GM21367 (cell line): ENCODE measurements around the gene ADCY3.

Source experiments
- ATAC-seq: cut with Tn5 transposase; IDR thresholded peaks from one replicate; pipeline ENCODE4 v1.9.1; 2021; ENCODE audit not compliant: unreplicated experiment

Gene ADCY3

DNA sequence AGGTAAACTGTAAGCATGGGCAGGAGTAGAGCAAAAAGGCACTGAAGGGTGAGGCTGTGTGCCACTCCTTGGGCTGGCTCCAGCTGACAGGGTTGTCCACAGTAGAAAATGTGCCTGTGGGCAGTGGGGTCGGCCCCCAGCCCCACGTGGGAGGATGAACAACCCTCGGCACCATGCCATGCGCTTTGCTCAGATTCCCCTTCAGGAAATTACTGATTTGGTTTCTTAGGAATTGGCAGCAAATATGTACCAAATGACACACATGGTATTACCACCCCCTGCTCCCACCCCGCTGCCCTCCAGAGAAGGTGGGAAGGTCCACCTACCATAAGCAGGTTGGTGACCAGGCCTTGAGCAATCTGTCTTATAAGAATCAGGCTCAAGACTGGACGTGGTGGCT lies 13.6 kb downstream of the ADCY3 start:
- no peak for ATAC-seq

DNA sequence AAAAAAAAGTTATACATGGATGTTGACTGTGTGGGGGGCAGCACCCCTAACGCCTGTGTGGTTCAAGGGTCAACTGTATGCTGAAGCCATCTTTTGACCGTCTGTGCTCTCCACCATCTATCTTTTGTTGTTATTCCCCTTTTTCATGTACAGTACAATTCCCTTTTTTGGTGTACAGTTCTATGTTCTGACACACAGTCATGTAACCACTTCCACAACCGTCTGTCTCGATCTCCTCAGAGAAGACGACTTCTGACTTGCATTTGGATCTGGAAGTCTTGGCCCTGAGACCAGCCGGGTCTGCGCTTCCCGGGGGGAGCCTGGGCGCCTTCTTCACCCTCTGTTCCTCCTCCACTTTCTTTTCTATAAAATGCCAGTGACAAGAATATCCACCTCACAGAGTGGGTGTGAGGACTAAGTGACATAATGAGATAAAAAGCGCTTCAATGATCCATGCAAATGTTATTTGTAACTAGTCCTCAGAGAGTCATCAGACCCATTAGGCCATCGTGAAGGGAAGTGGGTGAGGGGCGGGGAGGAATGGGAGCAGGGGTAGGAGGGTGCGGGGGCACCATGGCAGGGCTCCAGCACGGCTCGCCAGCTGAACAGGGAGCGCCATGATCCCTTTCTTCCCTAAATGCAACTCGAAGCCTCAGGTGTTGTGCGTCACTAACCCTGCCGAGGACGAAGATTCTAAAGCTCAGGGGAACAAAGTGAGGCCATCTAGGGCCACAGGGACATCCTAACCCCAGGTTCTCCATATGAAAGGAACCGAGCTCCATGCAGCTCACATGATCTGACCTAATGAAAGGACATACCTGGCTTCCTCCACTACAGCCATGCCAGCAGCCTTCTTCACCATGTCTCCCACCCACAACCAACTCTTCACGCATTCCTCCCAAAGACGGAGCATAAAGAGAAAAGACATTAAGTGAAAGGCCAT lies 16.6 kb downstream of the ADCY3 start:
- ATAC-seq: no peak

DNA sequence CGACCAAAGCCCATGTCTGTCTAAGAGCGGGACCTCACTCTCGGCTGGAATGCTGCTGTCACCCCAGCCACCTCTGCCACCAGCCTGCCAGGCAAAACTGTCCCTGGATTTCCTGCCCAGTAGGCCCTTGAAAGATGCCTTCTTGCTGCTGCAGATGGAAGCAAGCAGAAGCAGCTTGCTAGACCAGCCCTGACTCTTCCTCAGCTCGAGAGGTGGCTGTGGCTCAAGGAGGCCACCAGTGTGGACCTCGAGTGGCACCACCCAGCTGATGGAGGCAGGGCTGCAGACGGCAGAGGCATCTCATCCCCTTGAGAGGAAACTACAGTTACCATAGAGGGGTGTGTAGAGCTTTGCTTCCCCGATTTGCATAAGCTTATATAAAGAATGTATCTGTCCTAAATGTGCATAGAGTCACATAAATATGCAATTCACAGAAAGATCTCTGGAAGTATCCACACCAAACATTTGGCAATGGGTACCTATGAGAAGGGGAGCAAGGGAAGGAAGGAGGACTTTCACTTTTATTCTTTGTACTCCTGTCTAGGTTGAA lies 20.6 kb downstream of the ADCY3 start:
- no peak for ATAC-seq

DNA sequence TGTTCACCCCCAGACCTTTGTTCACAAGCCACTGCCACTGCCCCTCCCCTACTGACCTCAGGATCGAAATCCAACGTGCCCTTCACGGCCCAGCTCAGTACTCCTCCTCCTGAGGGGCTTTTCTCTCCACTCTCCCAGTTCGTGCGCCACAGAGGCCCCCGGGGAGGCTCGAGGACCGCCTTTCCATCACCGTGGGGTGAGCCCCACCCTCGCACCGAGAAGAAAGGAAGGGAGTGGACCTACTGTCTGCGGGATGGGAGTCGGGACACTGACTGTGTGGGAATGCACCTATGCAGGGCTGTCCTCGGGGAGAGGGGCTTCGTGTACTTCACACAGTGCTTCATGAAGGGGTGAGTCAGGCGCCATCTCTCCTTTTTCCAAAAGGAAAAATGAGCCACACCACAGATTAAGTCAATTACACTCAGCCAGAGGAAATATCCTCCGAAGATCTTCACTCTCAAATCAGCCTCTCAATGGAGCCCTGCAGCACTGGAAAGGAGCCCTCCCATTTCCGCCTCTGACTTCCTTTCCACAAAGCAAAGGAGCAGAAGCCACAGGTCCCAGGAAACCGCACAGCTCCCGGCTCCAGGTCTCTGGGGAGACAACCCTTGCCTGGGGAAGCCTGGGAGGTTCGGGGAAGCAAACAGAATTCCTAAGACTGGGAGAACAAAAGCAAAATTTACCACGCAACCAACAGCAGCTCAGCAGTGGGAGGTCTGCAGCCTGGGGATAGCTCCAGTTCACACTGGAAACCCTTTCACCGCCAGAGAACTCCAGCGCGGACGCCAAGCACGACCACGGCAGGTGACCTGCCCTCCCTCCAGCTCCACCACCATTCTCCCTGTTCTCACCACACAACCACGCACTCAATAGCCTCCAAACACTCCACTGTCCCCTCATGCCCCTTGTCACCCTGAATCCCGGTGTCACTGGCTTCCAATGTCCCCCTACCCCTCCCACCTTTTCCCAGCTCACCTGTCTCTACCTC lies 21.6 kb downstream of the ADCY3 start:
- no peak for ATAC-seq

DNA sequence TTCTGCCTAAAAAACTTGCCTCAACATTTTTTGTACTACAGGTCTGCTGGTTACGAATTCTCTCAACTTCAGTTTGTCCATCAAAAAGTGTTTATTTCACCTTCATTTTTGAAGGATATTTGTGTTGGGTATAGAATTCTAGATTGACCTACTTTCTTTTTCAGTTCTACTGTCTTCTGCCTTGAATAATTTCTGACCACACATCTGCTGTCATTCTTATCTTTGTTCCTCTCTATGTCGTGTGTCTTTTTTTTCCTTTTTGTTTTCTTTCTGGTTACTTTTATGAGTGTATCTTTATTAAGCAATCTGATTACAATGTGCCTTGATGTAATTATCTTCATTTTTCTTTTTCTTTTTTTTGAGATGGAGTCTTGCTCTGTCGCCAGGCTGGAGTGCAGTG lies 25.3 kb downstream of the ADCY3 start:
- ATAC-seq: no peak

DNA sequence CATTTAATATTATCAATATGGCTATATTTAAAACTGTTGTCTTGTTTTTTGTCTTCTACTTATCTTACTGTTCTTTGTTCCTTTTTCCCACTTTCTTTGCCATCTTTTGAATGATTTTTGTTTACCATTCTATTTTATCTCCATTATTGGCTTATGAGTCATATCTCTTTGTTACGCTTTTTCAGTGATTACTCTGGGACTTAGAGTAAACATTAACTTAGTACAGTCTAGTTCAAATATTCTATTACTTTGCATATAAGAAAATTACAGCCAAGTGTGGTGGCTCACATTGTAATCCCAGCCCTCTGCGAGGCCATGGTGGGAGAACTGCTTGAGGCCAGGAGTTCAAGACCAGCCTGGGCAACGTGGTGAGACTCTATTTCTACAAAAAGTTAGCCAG lies 26.1 kb downstream of the ADCY3 start:
- no peak for ATAC-seq

DNA sequence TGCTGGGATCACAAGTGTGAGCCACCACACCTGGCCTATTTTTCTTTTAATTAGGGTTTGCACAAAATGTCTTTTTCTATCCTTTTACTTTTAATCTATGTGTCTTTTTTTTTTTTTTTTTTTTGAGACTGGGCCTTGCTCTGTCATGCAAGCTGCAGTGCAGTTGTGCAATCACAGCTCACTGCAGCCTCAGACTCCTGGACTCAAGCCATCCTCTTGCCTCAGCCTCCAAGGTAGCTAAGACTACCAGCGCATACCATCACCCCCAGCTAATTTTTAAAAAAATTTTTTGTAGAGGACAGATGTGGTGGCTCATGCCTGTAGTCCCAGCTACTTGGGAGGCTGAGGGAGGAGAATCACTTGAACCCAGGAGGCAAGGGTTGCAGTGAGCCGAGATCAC lies 27.1 kb downstream of the ADCY3 start:
- ATAC-seq: no peak

DNA sequence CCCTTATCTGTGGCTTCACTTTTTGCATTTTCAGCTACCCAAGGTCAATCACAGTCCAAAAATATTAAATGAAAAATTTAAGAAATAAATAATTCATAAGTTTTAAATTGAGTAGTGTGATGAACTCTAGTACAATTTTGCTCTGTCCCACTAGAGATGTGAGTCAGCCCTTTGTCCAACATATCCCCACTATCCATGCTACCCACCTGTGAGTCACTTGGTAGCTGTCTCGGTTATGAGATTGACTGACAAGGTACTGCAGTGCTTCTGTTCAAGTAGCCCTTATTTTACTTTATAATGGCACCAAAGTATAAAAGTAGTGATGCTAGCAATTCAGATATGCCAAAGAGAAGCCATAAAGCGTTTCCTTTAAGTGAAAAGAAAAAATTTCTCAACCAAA lies 28.8 kb downstream of the ADCY3 start:
- no peak for ATAC-seq

DNA sequence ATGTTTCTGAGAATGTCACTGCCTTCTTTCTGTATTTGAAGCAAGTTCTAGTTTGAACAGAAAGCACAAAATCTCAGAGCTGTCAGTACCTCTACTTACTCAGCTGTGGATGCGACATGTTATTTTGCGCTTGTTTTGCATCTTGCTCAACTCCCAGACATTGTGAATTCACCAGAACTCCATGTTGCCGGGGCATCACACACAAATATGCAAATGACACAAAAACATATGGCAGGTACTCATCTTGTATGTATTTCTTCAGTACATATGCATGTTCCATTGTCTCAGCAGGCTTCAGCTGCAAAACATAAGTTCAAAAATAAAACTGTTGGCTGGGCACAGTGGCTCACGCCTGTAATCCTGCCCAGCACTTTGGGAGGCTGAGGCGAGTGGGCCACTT lies 30.8 kb downstream of the ADCY3 start:
- no peak for ATAC-seq

DNA sequence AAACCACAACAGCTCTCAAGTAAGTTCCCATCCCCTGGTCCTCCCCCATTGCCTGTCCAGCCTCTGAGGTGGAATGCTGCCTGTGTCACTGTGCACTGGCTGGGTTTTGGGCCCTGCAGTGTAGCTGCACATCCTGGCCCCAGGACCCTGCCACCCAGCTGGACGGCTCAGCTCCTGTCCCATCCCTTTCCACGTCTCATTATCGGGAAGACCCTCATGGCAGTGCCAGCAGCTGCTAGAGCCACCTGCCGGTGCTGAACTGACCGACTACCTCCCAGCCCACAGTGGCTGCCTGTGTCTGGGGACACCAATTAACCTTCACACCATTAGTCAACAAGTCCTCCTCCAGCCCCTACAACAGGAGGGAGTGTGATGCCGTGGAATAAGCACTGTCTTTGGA lies 31.9 kb downstream of the ADCY3 start:
- ATAC-seq: no peak

DNA sequence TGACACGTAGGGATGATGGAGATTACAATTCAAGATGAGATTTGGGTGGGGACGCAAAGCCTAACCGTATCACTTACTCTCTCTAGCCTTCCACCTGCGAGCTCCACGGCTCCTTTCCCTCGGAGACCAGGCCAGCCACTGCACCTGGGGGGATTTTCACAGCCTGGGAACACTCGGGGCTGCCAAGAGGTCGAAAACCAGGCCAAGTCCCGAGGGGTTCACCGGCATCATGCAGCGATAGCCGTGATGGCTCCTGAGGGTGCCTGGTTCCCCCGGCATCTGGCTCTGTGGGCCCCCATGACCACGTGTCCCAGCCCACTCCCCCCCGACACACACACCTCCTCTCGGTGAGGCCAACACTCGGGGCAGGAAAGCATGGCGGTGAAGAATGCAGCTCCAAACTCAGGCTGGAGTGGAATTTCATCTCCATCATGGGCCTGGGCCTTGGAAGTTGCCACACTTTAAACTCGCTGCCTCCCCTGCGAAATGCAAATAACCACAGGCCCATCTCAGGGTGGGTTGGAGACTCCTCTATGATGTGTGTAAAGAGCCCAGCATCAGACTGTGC lies 32.6 kb downstream of the ADCY3 start:
- ATAC-seq: no peak

DNA sequence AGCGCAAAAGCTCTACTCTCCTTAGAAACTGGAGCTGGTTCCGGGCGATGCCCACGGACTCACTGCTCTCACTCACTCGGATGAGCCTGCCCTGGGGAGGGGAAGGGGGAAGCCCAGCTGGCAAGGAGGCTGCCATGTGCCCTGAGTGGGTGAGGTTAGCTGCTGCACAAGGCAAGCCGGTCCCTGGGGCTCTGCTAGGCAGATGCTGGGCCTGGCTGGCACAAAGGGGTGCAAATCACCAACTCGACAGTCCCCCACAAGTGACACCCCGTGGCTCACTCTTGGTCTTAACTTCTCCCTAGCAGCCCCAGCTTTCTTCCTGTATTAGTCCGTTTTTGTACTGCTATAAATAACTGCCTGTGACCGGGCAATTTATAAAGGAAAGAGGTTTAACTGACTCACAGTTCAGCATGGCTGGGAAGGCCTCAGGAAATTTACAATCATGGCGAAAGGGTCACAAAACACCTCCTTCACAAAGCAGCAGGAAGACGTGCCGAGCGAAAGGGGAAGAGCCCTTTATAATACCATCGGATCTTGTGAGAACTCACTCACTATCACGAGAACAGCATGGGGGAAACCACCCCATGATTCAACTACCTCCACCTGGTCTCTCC lies 33.2 kb downstream of the ADCY3 start:
- ATAC-seq: no peak

DNA sequence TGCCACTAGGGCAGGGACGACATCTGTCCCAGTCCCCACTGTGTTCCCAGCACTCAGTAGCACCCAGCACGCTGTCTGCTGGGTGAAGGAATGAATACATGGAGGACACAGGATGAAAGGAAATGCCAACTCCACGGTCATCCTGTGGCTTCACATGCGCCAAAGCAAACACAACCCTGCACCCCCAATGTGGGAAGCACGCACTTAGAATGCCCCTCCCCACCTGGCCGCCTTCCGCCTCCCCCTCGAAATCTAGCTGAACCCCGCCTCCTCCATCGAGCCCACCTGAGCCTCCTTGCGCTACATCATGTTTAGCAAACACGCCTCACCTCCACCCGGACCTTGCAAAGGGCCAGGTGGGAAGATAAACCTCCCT lies 33.9 kb downstream of the ADCY3 start:
- ATAC-seq: no peak

DNA sequence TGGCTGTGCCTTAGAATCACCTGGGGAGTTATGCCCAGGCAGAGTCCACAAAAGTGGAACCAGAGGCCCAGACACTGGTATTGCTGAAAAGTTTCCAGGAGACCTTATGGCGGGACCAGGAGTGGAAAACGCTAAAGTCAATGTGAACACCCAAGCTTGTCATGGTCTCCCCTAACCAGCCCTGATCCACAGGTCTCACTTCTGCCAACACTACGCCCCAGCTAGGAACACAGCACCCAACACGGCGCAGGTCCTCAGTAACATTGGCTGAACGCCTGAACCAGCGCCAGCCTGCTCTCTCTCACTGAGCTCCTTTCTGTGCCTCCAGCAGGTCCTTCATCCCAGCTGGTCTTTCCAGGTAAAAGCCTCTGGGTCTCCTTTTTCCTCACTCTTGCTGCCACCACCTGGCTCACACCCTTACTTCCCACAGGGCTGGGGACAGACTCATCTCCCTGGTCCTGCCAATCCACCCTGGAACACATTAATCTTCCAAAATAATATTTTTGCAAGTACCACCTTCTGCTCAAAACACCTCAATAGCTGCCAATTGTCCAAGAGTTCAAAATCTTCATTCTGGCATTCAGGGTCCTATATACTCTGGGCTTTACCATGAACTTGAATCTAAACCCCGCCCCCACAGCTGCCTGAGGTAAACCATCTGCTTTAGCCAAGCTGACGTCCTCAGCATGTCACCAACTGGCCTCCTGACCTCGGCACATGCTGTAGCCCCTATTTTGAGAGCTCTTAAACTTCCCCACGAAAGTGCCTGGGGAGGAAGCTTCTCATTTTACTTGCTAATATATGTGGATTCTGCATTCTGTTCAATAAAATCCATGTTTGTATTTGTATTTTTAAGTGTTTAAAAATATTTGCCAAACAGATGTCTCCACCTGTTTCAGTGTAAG lies 34.6 kb downstream of the ADCY3 start:
- no peak for ATAC-seq

DNA sequence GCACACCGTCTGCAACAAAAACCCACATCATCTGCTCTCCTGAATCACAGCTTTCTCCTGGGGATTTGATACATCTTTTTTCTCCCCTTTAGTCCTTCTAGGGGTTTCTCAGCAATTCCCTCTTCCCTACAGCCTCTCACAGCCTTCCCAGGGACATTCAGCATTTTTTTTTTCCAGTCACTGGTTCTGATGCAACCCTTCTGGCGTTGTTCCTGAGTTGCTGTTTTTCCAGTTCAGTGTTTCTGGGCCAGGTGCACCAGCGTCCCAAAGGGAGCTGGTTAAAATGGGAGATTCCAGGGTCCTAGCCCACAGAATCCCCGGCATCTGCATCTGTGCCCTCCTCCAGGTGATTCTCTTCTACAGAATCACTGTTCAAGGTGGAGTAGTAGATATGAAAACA lies 36.1 kb downstream of the ADCY3 start:
- no peak for ATAC-seq

DNA sequence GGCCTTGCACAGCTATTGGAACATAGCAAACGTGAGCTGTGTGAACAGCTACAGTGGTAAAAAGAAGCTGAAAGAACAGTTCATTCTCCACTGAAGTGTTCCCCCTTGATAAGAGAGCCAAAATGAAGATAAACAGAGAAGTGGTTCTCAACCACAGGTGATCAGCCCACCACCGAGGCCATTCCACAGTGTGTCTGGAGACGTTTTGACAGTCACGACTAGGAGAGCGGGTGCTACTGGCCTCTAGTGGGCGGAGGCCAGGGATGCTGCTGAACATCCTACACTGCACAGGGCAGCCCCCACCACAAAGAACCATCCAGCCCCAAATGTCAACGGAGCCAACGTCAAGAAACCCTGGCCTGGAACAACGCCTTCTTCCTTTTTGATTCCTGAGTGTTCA lies 38.4 kb downstream of the ADCY3 start:
- ATAC-seq: no peak

DNA sequence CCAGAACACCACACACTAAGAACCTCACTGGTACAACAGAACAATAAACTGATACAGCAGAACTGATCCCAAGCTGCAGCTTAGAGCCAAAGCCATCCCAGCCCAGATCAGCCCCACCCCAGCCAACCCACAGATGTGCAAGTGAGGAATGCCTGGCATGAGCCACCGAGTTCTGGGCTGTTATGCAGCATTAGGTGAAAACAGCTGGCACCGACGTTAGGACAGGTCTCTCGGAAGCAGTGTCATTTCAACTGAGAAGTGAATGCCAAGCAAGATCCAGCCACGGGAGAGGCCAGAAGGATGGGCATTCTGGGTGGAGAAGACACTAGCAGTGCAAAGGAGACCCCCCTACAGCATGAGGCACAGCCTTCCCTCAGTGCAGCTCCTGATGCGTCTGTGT lies 38.9 kb downstream of the ADCY3 start:
- ATAC-seq: no peak

DNA sequence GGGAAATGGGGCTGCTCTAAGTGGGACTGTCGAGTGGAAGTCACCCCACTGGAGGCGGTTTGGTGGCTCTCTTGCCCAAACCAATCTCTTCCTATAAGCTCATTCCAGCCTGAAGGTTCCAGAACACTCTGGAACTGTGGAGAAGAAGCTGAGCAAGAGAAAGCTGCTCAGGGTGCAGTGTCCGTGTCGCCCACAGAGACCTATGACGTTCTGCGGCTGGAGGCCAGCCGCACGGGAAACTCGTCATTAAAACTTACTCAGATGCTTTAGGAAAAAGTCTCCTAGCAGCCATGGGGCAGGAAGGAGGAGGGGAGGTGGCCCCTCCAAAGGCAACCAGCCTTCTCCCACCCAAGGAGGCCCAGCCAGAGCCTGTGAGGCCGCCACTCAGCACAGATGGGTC lies 41.7 kb downstream of the ADCY3 start:
- ATAC-seq: no peak

DNA sequence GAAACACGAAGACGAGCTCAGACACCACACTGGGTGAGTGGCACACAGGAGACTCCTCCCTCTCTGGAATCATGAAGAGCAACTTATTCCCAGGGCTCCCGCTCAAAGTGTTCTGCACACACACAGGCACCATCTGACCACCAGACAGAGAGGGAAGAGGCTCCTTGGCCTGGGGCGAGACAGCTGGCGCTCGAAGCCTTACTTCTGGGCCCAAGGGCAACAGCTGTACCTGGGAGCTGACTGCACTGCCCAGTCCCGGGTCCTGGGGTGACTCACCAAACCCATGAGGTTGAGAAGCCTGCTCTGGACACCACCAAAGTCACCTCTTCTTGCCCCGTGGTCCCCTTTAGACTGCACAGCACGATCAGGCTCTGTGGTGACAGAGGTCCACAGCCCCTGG lies 42.4 kb downstream of the ADCY3 start:
- ATAC-seq: no peak

DNA sequence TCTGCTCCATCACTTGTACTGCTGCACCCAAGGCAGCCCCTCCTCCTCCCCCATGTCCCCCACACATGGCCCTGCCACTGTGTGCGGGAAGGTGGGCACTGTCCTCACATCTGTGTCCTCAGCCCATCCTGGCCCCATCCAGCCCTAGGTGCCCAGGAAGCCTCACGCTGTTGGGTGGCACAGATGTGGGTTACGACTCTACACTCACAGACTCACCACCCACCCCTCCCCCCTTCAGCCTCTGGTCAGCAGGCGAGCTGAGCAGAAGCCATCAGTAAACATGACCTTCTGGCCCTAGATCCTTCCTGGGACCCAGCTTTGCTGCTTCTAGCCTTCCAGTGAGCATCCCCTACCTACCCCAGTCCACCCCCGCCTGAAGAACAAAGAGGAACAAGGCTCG lies 43.0 kb downstream of the ADCY3 start:
- no peak for ATAC-seq
